Measurements from ENCODE around the gene EYA4. TPM values are rescaled to one million over a fixed set of nuclear protein-coding genes. Genes with fewer than 3 reads are reported as not detected.

Gene EYA4
- polyA plus RNA-seq, 2 of the 4 experiments (the other 2 are of a cell fraction) = 14.4 to 28.3 TPM

DNA sequence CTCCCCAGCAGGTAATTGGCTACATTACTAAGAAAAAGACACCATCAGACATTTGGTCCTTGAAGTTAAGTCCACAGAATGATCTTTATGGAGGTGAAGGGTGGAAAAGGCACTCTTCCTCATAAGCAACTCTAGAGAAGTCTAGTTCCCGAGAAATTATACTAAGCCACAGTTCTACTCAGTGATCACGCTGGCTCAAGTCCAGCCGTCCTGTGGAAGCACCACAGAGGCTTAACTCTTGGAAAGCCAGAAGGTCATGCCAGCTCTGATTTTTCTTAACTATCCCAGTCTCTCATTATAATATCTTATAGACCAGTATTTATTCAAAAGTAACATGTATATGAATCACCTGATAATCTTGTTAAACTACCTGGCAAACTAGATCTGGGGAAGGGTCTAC, 258.5 kb downstream of the EYA4 start:
- ChIA-PET CTCF (interaction anchor here (1.6 kb wide), 1 partner anchor 536 kb away, joined by 4 read pairs; no protein-coding TSS in a partner anchor), POLR2A (no interaction called here)
- FAIRE-seq = no peak
- Histone ChIP-seq H3K9me3 (no peaks in the 10 kb centered on the region), H3K4me2 (no peak overlapping the region), H3K27ac (no peak overlapping the region), H3K4me3 (no peak overlapping the region), H3K4me1 (peaks cover 18% of the 10 kb centered on the region; the same call in 2 of the 3 replicates)
- DNase-seq (ENCODE audit: low read depth in 1 of 2, low spot score in 1 of 2) = no peak
- TF ChIP-seq, protein P1, sequence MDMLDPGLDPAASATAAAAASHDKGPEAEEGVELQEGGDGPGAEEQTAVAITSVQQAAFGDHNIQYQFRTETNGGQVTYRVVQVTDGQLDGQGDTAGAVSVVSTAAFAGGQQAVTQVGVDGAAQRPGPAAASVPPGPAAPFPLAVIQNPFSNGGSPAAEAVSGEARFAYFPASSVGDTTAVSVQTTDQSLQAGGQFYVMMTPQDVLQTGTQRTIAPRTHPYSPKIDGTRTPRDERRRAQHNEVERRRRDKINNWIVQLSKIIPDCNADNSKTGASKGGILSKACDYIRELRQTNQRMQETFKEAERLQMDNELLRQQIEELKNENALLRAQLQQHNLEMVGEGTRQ (IDR thresholded peaks at IDR 0.05) = no peak
- TF ChIP-seq HOXB5 (CRISPR knock-in tag; IDR thresholded peaks at IDR 0.05) (no peak), RFX5 (IDR thresholded peaks at IDR 0.05) (no peak), RNF2 (IDR thresholded peaks at IDR 0.05; ENCODE audit: borderline replicate concordance, low read depth) (no peak), ESRRA (IDR thresholded peaks at IDR 0.05; ENCODE audit: borderline replicate concordance, low read length) (no peak)
- TF ChIP-seq, protein P2, sequence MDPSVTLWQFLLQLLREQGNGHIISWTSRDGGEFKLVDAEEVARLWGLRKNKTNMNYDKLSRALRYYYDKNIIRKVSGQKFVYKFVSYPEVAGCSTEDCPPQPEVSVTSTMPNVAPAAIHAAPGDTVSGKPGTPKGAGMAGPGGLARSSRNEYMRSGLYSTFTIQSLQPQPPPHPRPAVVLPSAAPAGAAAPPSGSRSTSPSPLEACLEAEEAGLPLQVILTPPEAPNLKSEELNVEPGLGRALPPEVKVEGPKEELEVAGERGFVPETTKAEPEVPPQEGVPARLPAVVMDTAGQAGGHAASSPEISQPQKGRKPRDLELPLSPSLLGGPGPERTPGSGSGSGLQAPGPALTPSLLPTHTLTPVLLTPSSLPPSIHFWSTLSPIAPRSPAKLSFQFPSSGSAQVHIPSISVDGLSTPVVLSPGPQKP (IDR thresholded peaks at IDR 0.05; ENCODE audit: low read depth, low read length) = no peak
- TF ChIP-seq, protein P3, sequence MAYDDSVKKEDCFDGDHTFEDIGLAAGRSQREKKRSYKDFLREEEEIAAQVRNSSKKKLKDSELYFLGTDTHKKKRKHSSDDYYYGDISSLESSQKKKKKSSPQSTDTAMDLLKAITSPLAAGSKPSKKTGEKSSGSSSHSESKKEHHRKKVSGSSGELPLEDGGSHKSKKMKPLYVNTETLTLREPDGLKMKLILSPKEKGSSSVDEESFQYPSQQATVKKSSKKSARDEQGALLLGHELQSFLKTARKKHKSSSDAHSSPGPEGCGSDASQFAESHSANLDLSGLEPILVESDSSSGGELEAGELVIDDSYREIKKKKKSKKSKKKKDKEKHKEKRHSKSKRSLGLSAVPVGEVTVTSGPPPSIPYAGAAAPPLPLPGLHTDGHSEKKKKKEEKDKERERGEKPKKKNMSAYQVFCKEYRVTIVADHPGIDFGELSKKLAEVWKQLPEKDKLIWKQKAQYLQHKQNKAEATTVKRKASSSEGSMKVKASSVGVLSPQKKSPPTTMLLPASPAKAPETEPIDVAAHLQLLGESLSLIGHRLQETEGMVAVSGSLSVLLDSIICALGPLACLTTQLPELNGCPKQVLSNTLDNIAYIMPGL (CRISPR knock-in tag; IDR thresholded peaks at IDR 0.05; ENCODE audit: borderline replicate concordance) = no peak
- TF ChIP-seq, protein P4, sequence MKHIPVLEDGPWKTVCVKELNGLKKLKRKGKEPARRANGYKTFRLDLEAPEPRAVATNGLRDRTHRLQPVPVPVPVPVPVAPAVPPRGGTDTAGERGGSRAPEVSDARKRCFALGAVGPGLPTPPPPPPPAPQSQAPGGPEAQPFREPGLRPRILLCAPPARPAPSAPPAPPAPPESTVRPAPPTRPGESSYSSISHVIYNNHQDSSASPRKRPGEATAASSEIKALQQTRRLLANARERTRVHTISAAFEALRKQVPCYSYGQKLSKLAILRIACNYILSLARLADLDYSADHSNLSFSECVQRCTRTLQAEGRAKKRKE (CRISPR knock-in tag; IDR thresholded peaks at IDR 0.05; ENCODE audit: low read depth) = no peak
- WGBS (ENCODE audit: missing lambda C conversion rate) = 89% methylated on average over 3 of the region's 3 CpGs
- no peak for ATAC-seq

DNA sequence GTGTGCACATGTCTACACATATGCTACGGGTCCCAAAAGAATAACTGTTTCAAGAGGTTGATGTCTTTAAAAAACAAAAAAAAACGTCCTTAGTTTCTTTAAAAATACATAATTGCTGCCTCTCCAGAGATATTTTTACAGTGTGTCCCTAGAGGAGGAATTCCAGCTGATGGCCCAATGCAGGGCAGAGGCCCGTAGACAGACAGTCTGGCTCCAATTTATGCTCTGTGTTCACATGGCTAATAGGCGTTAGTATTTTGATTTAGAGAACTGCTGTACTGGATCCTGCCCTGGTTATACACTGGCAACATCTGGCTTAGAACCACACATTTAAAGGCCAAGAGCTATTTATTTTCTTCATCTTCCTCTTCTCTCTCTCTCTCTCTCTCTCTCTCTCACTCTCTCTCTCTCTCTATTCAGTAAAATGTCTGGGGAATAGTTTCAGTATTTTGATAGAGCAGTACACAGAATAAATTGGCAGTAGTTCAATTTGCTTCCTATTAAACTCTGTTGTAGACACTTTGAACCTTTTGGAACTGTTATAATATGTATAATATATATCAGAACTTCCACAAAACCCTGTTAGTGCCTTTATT, 260.6 kb downstream of the EYA4 start:
- POLR2A ChIA-PET = no interaction called here
- Histone ChIP-seq H3K4me1 (peaks cover 18% of the 10 kb centered on the region; the same call in 2 of the 3 replicates), H3K9me3 (no peaks in the 10 kb centered on the region), H3K4me3 (no peak overlapping the region), H3K4me2 (no peak overlapping the region), H3K27ac (no peak overlapping the region; a peak in 1 of 6 replicates)
- no peak for FAIRE-seq
- 79% methylated on average over 4 of the region's 4 CpGs for whole genome bisulfite sequencing (ENCODE audit: missing lambda C conversion rate)
- CTCF ChIA-PET = no interaction called here
- TF ChIP-seq MAZ (IDR thresholded peaks at IDR 0.05; ENCODE audit: borderline replicate concordance, low read depth, low read length) (no peak), BHLHE40 (IDR thresholded peaks at IDR 0.05; ENCODE audit: low read depth, low read length) (no peak), HOXA7 (CRISPR knock-in tag; IDR thresholded peaks at IDR 0.05) (no peak), POLR2AphosphoS2 (conservative IDR thresholded peaks at IDR 0.05; ENCODE audit: low read length) (no peak), ZC3H11A (IDR thresholded peaks at IDR 0.05) (no peak), HDAC2 (IDR thresholded peaks at IDR 0.05) (no peak), ESRRA (IDR thresholded peaks at IDR 0.05; ENCODE audit: borderline replicate concordance, low read length) (no peak), HOXB13 (CRISPR knock-in tag; IDR thresholded peaks at IDR 0.05; ENCODE audit: low read depth) (no peak), FOXS1 (CRISPR knock-in tag; IDR thresholded peaks at IDR 0.05) (no peak), CBX8 (IDR thresholded peaks at IDR 0.05) (no peak), KDM1A (IDR thresholded peaks at IDR 0.05; ENCODE audit: low read depth) (no peak)
- TF ChIP-seq, protein P1 (IDR thresholded peaks at IDR 0.05) = no peak
- TF ChIP-seq, protein P5, sequence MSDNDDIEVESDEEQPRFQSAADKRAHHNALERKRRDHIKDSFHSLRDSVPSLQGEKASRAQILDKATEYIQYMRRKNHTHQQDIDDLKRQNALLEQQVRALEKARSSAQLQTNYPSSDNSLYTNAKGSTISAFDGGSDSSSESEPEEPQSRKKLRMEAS (IDR thresholded peaks at IDR 0.05) = no peak
- TF ChIP-seq, protein P6, sequence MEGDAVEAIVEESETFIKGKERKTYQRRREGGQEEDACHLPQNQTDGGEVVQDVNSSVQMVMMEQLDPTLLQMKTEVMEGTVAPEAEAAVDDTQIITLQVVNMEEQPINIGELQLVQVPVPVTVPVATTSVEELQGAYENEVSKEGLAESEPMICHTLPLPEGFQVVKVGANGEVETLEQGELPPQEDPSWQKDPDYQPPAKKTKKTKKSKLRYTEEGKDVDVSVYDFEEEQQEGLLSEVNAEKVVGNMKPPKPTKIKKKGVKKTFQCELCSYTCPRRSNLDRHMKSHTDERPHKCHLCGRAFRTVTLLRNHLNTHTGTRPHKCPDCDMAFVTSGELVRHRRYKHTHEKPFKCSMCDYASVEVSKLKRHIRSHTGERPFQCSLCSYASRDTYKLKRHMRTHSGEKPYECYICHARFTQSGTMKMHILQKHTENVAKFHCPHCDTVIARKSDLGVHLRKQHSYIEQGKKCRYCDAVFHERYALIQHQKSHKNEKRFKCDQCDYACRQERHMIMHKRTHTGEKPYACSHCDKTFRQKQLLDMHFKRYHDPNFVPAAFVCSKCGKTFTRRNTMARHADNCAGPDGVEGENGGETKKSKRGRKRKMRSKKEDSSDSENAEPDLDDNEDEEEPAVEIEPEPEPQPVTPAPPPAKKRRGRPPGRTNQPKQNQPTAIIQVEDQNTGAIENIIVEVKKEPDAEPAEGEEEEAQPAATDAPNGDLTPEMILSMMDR (IDR thresholded peaks at IDR 0.05) = no peak
- TF ChIP-seq, protein P7, sequence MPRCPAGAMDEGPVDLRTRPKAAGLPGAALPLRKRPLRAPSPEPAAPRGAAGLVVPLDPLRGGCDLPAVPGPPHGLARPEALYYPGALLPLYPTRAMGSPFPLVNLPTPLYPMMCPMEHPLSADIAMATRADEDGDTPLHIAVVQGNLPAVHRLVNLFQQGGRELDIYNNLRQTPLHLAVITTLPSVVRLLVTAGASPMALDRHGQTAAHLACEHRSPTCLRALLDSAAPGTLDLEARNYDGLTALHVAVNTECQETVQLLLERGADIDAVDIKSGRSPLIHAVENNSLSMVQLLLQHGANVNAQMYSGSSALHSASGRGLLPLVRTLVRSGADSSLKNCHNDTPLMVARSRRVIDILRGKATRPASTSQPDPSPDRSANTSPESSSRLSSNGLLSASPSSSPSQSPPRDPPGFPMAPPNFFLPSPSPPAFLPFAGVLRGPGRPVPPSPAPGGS (IDR thresholded peaks at IDR 0.05) = no peak
- TF ChIP-seq, protein P8, sequence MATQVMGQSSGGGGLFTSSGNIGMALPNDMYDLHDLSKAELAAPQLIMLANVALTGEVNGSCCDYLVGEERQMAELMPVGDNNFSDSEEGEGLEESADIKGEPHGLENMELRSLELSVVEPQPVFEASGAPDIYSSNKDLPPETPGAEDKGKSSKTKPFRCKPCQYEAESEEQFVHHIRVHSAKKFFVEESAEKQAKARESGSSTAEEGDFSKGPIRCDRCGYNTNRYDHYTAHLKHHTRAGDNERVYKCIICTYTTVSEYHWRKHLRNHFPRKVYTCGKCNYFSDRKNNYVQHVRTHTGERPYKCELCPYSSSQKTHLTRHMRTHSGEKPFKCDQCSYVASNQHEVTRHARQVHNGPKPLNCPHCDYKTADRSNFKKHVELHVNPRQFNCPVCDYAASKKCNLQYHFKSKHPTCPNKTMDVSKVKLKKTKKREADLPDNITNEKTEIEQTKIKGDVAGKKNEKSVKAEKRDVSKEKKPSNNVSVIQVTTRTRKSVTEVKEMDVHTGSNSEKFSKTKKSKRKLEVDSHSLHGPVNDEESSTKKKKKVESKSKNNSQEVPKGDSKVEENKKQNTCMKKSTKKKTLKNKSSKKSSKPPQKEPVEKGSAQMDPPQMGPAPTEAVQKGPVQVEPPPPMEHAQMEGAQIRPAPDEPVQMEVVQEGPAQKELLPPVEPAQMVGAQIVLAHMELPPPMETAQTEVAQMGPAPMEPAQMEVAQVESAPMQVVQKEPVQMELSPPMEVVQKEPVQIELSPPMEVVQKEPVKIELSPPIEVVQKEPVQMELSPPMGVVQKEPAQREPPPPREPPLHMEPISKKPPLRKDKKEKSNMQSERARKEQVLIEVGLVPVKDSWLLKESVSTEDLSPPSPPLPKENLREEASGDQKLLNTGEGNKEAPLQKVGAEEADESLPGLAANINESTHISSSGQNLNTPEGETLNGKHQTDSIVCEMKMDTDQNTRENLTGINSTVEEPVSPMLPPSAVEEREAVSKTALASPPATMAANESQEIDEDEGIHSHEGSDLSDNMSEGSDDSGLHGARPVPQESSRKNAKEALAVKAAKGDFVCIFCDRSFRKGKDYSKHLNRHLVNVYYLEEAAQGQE (IDR thresholded peaks at IDR 0.05) = no peak
- DNase-seq (ENCODE audit: low read depth in 1 of 2, low spot score in 1 of 2) = no peak
- no peak for ATAC-seq
